IgD-negative memory B cell (primary cell): ENCODE results near the gene PCDHGB4. TPM values are rescaled to one million over a fixed set of nuclear protein-coding genes. Genes with fewer than 3 reads are reported as not detected.
"Not testable (repeated sequence)": the region's sequence is repeated elsewhere in the genome, so short reads cannot be mapped to it uniquely, and the experiment has no call there.

Experiments used
- H3K27ac Mint-ChIP-seq, 3 donors: one replicate each; pipeline ENCODE4 v1.8.0; 2020 to 2022; ENCODE audit warnings: mild to moderate bottlenecking in 3 of 3, mixed read lengths in 3 of 3, moderate library complexity in 1 of 3
- H3K27me3 Mint-ChIP-seq: one replicate; pipeline ENCODE4 v1.8.0; 2021; ENCODE audit warnings: mixed read lengths
- H3K36me3 Mint-ChIP-seq: one replicate; pipeline ENCODE4 v1.8.0; 2020; ENCODE audit warnings: mild to moderate bottlenecking, mixed read lengths
- H3K4me1 Mint-ChIP-seq, 3 donors: one replicate each; pipeline ENCODE4 v1.8.0; 2020 to 2022; ENCODE audit warnings: mixed read lengths in 3 of 3, mild to moderate bottlenecking in 1 of 3
- H3K4me3 Mint-ChIP-seq, 4 donors: one replicate each; pipeline ENCODE4 v1.8.0; 2020 to 2022; ENCODE audit warnings: mild to moderate bottlenecking in 4 of 4, mixed read lengths in 4 of 4, moderate library complexity in 3 of 4
- H3K9me3 Mint-ChIP-seq, 3 donors: one replicate each; pipeline ENCODE4 v1.8.0; 2020 to 2021; ENCODE audit warnings: mixed read lengths in 3 of 3, mild to moderate bottlenecking in 1 of 3
- polyA plus RNA-seq: library from polyadenylated mRNA; unstranded; fragments of 300-500 nt; fragmentation: Illumina TruSeq; gene quantifications from one replicate; pipeline ENCODE4 v1.2.3, GENCODE V29; 2021

Gene PCDHGB4
- polyA plus RNA-seq, 1 donor from 2014 or later, result 0.08 TPM

- Mint-ChIP-seq H3K36me3 (peaks cover 2% of the 10 kb centered on the region), H3K4me1 (peaks cover 8 to 22% (median 8%) of the 10 kb centered on the region in 3 donors), H3K27me3 (peaks cover 37% of the 10 kb centered on the region), H3K4me3 (peak within 1 kb of the TSS; percentile 84 to 94 (median 92)), H3K27ac (peak within 1 kb of the TSS; percentile 88 to 94 (median 90)), H3K9me3 (peaks cover 14 to 39% (median 27%) of the 10 kb centered on the region in 3 donors)
Measured at GRCh38 chr5:141420855-141421488, 33.5 kb downstream of the PCDHGB4 start, which contains the start of gene PCDHGA11. Gene PCDHGA11, plus strand, starts transcription at chr5:141421051. Its CDS starts 177 bp downstream, at chr5:141421228.

DNA sequence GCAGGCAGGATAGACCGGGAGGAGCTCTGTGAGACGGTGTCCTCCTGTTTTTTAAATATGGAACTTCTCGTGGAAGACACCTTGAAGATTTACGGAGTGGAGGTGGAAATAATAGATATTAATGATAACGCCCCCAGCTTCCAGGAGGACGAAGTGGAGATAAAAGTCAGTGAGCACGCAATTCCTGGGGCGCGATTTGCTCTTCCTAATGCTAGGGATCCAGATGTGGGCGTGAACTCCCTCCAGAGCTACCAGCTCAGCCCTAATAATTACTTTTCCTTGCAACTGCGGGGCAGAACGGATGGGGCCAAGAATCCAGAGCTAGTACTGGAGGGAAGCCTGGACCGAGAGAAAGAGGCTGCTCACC, 34.0 kb downstream of the PCDHGB4 start:
- peaks cover 8 to 22% (median 8%) of the 10 kb centered on the region in 3 donors for H3K4me1 Mint-ChIP-seq
- peak overlapping the region; percentile 84 to 94 (median 92) for H3K4me3 Mint-ChIP-seq
- H3K27me3 Mint-ChIP-seq, result peaks cover 34% of the 10 kb centered on the region
- peak overlapping the region; percentile 83 to 94 (median 88) for H3K27ac Mint-ChIP-seq
- H3K36me3 Mint-ChIP-seq, result peaks cover 2% of the 10 kb centered on the region
- H3K9me3 Mint-ChIP-seq, result peaks cover 14 to 36% (median 27%) of the 10 kb centered on the region in 3 donors

GRCh38 chr5:141422742-141423291, 35.3 kb downstream of the PCDHGB4 start:
- Mint-ChIP-seq H3K27me3 (peaks cover 31% of the 10 kb centered on the region), H3K36me3 (peaks cover 2% of the 10 kb centered on the region), H3K4me3 (peak overlapping the region in 1 of 4 donors; percentile 90), H3K9me3 (peaks cover 14 to 39% (median 27%) of the 10 kb centered on the region in 3 donors), H3K27ac (peak overlapping the region in 2 of 3 donors; percentile 88 to 90), H3K4me1 (peaks cover 7 to 21% (median 7%) of the 10 kb centered on the region in 3 donors)

DNA sequence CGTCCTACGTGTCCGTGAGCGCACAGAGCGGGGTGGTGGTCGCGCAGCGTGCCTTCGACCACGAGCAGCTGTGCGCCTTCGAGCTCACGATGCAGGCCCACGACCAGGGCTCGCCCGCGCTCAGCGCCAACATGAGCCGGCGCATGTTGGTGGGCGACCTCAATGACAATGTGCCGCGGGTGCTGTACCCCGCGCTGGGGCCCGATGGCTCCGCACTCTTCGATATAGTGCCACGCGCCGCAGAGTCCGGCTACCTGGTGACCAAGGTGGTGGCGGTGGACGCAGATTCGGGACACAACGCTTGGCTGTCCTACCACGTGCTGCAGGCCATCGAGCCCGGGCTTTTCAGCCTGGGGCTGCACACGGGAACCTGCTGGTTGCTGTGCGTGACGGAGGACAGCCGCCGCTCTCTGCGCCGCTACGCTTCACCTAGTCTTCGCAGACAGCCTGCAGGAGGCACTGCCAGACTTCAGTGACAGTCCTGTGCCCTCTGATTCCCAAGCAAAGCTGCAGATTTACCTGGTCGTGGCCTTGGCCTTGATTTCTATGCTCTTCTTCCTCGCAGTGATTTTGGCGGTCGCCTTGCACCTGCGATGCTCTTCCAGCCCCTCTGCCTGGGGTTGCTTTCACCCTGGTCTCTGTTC, 40.4 kb downstream of the PCDHGB4 start:
- Mint-ChIP-seq H3K9me3 (peaks cover 5 to 29% (median 11%) of the 10 kb centered on the region in 3 donors), H3K4me3 (no peak overlapping the region), H3K36me3 (no peaks in the 10 kb centered on the region), H3K27ac (peak overlapping the region in 2 of 3 donors; percentile 23 to 78), H3K4me1 (peaks cover 1 to 10% (median 3%) of the 10 kb centered on the region in 3 donors), H3K27me3 (peaks cover 17% of the 10 kb centered on the region)

GRCh38 chr5:141430332-141431113, 43.0 kb downstream of the PCDHGB4 start, which contains the start of gene PCDHGA12:
Gene PCDHGA12, plus strand, starts transcription at chr5:141430507. Its CDS starts 253 bp downstream, at chr5:141430760.
- Mint-ChIP-seq H3K27ac (peak within 1 kb of the TSS; percentile 87 to 94 (median 90)), H3K4me3 (peak within 1 kb of the TSS; percentile 88 to 97 (median 93)), H3K9me3 (peaks cover 7 to 24% (median 16%) of the 10 kb centered on the region in 3 donors), H3K36me3 (peaks cover 2% of the 10 kb centered on the region), H3K27me3 (peaks cover 14% of the 10 kb centered on the region), H3K4me1 (peaks cover 2 to 10% (median 3%) of the 10 kb centered on the region in 3 donors)

DNA sequence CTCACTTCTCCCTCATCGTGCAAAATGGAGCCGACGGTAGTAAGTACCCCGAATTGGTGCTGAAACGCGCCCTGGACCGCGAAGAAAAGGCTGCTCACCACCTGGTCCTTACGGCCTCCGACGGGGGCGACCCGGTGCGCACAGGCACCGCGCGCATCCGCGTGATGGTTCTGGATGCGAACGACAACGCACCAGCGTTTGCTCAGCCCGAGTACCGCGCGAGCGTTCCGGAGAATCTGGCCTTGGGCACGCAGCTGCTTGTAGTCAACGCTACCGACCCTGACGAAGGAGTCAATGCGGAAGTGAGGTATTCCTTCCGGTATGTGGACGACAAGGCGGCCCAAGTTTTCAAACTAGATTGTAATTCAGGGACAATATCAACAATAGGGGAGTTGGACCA, 43.8 kb downstream of the PCDHGB4 start:
- H3K27ac Mint-ChIP-seq, result peak overlapping the region; percentile 35 to 94 (median 87)
- H3K27me3 Mint-ChIP-seq, result peaks cover 14% of the 10 kb centered on the region
- H3K4me3 Mint-ChIP-seq, result peak overlapping the region; percentile 88 to 97 (median 93)
- H3K36me3 Mint-ChIP-seq, result peaks cover 2% of the 10 kb centered on the region
- peaks cover 7 to 24% (median 16%) of the 10 kb centered on the region in 3 donors for H3K9me3 Mint-ChIP-seq
- peaks cover 2 to 10% (median 3%) of the 10 kb centered on the region in 3 donors for H3K4me1 Mint-ChIP-seq

DNA sequence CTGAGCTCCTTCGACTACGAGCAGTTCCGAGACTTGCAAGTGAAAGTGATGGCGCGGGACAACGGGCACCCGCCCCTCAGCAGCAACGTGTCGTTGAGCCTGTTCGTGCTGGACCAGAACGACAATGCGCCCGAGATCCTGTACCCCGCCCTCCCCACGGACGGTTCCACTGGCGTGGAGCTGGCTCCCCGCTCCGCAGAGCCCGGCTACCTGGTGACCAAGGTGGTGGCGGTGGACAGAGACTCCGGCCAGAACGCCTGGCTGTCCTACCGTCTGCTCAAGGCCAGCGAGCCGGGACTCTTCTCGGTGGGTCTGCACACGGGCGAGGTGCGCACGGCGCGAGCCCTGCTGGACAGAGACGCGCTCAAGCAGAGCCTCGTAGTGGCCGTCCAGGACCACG, 44.8 kb downstream of the PCDHGB4 start:
- peak overlapping the region in 2 of 3 donors; percentile 53 to 94 for H3K27ac Mint-ChIP-seq
- H3K36me3 Mint-ChIP-seq, H3K4me1 Mint-ChIP-seq: not testable (repeated sequence)
- H3K4me3 Mint-ChIP-seq, result peak overlapping the region in 3 of 4 donors; percentile 57 to 97 (median 91)
- H3K27me3 Mint-ChIP-seq, result peaks cover 14% of the 10 kb centered on the region
- peaks cover 7 to 19% (median 16%) of the 10 kb centered on the region in 3 donors for H3K9me3 Mint-ChIP-seq

GRCh38 chr5:141432726-141433125, 45.2 kb downstream of the PCDHGB4 start:
- Mint-ChIP-seq H3K9me3 (peaks cover 7 to 20% (median 16%) of the 10 kb centered on the region in 3 donors), H3K27ac (peak overlapping the region in 1 of 3 donors; percentile 45), H3K4me3 (peak overlapping the region in 2 of 4 donors; percentile 32 to 63), H3K27me3 (peaks cover 14% of the 10 kb centered on the region)
- H3K4me1 Mint-ChIP-seq, H3K36me3 Mint-ChIP-seq: not testable (repeated sequence)

DNA sequence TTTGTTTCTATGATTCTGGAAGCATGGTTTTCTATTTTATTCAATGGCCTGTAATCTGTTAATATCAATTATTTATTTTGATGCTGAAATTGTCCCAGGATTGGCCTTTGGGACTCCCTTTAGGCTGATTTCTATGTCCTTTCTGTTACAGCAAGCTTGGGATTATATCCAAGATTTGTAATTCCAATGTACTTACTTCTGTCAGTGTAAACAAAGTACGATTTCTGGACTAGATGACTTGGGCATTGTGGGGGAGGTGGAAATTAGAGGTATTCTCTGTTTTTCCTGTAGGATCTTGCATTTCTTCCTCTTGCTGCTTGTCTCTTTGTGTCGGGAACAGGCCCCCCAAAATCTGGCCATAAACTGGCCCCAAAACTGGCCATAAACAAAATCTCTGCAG, 46.5 kb downstream of the PCDHGB4 start:
- peaks cover 10% of the 10 kb centered on the region for H3K27me3 Mint-ChIP-seq
- H3K4me3 Mint-ChIP-seq, result no peak overlapping the region

DNA sequence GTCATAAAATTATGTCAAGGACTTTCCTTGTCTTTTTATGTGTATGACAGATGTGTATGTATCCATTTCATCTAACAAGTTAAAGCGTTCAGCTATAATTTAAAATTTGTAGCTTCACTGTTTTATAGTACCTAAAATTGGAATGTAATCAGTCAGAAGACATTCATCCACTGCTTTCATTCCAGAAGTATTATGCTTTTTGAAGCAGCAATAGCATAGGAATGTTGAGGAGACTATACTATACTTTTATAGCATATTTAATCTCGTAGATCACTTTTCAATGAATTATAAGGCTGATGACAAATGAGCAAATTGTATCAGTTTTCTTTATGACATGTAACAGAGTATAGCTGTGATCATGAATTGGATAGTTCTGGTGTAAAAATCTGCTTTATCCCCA, 49.7 kb downstream of the PCDHGB4 start:
- Mint-ChIP-seq H3K27me3 (peaks cover 5% of the 10 kb centered on the region), H3K27ac (no peak overlapping the region), H3K4me1 (peaks cover 0 to 2% (median 0%) of the 10 kb centered on the region in 3 donors), H3K4me3 (no peak overlapping the region), H3K36me3 (peaks cover 2% of the 10 kb centered on the region), H3K9me3 (peaks cover 8 to 9% (median 8%) of the 10 kb centered on the region in 3 donors)

More for the DNA sequence above, 46.5 kb downstream of the PCDHGB4 start:
- Mint-ChIP-seq H3K27ac (peak overlapping the region in 1 of 3 donors; percentile 40), H3K36me3 (peaks cover 2% of the 10 kb centered on the region), H3K4me1 (peaks cover 2 to 10% (median 3%) of the 10 kb centered on the region in 3 donors), H3K9me3 (peaks cover 7 to 19% (median 13%) of the 10 kb centered on the region in 3 donors)

DNA sequence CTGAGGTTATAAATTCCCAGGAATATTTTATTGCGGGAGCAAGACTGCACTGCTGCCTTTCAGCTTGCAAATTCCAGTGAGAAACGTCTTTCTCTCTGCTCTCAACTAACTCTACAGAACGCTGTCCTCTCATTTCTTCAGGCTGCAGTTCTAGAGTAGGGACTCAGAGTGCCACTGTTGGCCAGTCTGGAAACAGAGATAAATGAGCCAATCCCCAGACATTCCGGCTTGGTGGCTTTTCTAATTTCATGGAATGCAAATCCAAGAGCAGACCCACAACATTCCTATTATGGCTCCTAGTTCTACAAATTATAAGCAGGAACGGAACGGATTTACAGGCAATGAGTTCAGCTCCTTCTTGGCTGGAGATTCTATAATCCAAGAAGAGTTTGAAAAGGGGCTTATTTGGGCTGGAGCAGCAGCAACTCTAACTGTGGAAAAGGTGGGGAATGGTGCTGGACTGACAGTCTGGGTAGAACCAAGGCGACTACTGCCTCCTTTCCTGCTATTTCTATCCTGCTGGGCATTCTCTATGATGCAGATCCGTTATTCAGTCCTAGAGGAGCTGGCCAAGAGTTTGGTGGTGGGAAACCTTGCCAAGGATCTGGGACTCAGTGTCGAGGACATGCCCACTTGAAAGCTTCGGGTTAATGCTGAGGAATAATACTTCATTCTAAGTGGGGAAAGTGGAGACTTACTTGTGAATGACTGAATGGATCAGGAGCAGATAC, 52.1 kb downstream of the PCDHGB4 start:
- Mint-ChIP-seq H3K36me3 (no peaks in the 10 kb centered on the region), H3K27me3 (peaks cover 2% of the 10 kb centered on the region), H3K27ac (peak overlapping the region in 1 of 3 donors; percentile 17), H3K4me3 (no peak overlapping the region), H3K4me1 (peaks cover 3 to 5% (median 3%) of the 10 kb centered on the region in 3 donors), H3K9me3 (peaks cover 0 to 6% (median 2%) of the 10 kb centered on the region in 3 donors)
